Liver (tissue), 9 donors: Measurements from ENCODE around the gene HES5. TPM values are rescaled to one million over a fixed set of nuclear protein-coding genes. Genes with fewer than 3 reads are reported as not detected.

Experiments
- DNase-seq: peaks from one replicate; pipeline ENCODE4 v3.0.0-alpha.2; 2017; ENCODE audit warnings: low spot score
- H3K27ac ChIP-seq, 2 donors: one replicate each; pipeline ENCODE4 v1.7.0; 2013; ENCODE audit warnings: inconsistent platforms in 2 of 2, low read length in 2 of 2, control low read depth in 1 of 2, low read depth in 1 of 2, mild to moderate bottlenecking in 1 of 2
- H3K27me3 ChIP-seq, 4 donors: one replicate each; pipeline versions ENCODE4 v1.6.1 to v1.7.0; 2013; ENCODE audit warnings: low read length in 3 of 4, inconsistent platforms in 1 of 4, mild to moderate bottlenecking in 1 of 4, moderate library complexity in 1 of 4; ENCODE audit not compliant: control insufficient read depth in 4 of 4, insufficient read depth in 4 of 4
- H3K36me3 ChIP-seq, 4 donors: one replicate each; pipeline versions ENCODE4 v1.6.1 to v1.7.0; 2013; ENCODE audit warnings: low read length in 3 of 4, mild to moderate bottlenecking in 3 of 4, low read depth in 1 of 4, moderate library complexity in 1 of 4; ENCODE audit not compliant: control insufficient read depth in 4 of 4, insufficient read depth in 3 of 4
- H3K4me1 ChIP-seq, 4 donors: one replicate each; pipeline versions ENCODE4 v1.6.1 to v1.7.0; 2013; ENCODE audit warnings: low read length in 3 of 4, mild to moderate bottlenecking in 3 of 4, moderate library complexity in 1 of 4; ENCODE audit not compliant: control insufficient read depth in 4 of 4, insufficient read depth in 4 of 4
- H3K4me3 ChIP-seq, 3 donors: one replicate each; pipeline versions ENCODE4 v1.6.1 to v1.7.0; 2013; ENCODE audit warnings: low read length in 3 of 3, control low read depth in 1 of 3, low read depth in 1 of 3, mild to moderate bottlenecking in 1 of 3
- H3K9ac ChIP-seq, 2 donors: one replicate each; pipeline ENCODE4 v1.7.0; 2013; ENCODE audit warnings: low read length in 2 of 2, mild to moderate bottlenecking in 2 of 2, moderate library complexity in 2 of 2, control low read depth in 1 of 2, low read depth in 1 of 2
- H3K9me3 ChIP-seq, 4 donors: one replicate each; pipeline versions ENCODE4 v1.6.1 to v1.7.0; 2013; ENCODE audit warnings: low read length in 3 of 4; ENCODE audit not compliant: control insufficient read depth in 4 of 4
- ATF3 ChIP-seq: IDR thresholded peaks from 2 replicates; pipeline ENCODE4 v1.6.1; 2016; ENCODE audit warnings: antibody characterized with exemption
- CTCF ChIP-seq: fragments of 150-350 bp; IDR thresholded peaks from 2 replicates; pipeline ENCODE4 v1.5.1; 2017; ENCODE audit warnings: improper control_type of control experiment, low read depth, low read length; ENCODE audit not compliant: missing input control
- FOXA1 ChIP-seq: IDR thresholded peaks from 2 replicates; pipeline ENCODE4 v1.6.1; 2016; ENCODE audit warnings: antibody characterized with exemption
- FOXA2 ChIP-seq: IDR thresholded peaks from 2 replicates; pipeline ENCODE4 v1.6.1; 2016; ENCODE audit warnings: antibody characterized with exemption
- GABPA ChIP-seq, 2 donors: IDR thresholded peaks in 1 of 2; conservative IDR thresholded peaks in 1 of 2; 2 replicates each; pipeline ENCODE4 v1.6.1; 2016; ENCODE audit warnings: antibody characterized with exemption in 2 of 2, mild to moderate bottlenecking in 1 of 2, moderate library complexity in 1 of 2
- HNF4A ChIP-seq, 2 donors: conservative IDR thresholded peaks; 2 replicates each; pipeline ENCODE4 v1.6.1; 2016; ENCODE audit warnings: antibody characterized with exemption in 2 of 2, mild to moderate bottlenecking in 2 of 2
- HNF4G ChIP-seq: IDR thresholded peaks from 2 replicates; pipeline ENCODE4 v1.6.1; 2016; ENCODE audit warnings: antibody characterized with exemption
- JUND ChIP-seq, 2 donors: IDR thresholded peaks; 2 replicates each; pipeline ENCODE4 v1.6.1; 2016; ENCODE audit warnings: antibody characterized with exemption in 2 of 2
- MAX ChIP-seq: IDR thresholded peaks from 2 replicates; pipeline ENCODE4 v1.6.1; 2016; ENCODE audit warnings: antibody characterized with exemption
- NR2F2 ChIP-seq: IDR thresholded peaks from 2 replicates; pipeline ENCODE4 v1.6.1; 2016; ENCODE audit warnings: antibody characterized with exemption
- RAD21 ChIP-seq, 2 donors: IDR thresholded peaks; 2 replicates each; pipeline ENCODE4 v1.6.1; 2016; ENCODE audit warnings: antibody characterized with exemption in 2 of 2, mild to moderate bottlenecking in 2 of 2
- REST ChIP-seq: IDR thresholded peaks from 2 replicates; pipeline ENCODE4 v1.6.1; 2016; ENCODE audit warnings: antibody characterized with exemption, mild to moderate bottlenecking
- RXRA ChIP-seq, 2 donors: IDR thresholded peaks; 2 replicates each; pipeline ENCODE4 v1.6.1; 2017 to 2018; ENCODE audit warnings: antibody characterized with exemption in 2 of 2, mild to moderate bottlenecking in 1 of 2
- SP1 ChIP-seq: IDR thresholded peaks from 2 replicates; pipeline ENCODE4 v1.6.1; 2018; ENCODE audit warnings: antibody characterized with exemption, mild to moderate bottlenecking
- TAF1 ChIP-seq: conservative IDR thresholded peaks from 2 replicates; pipeline ENCODE4 v1.6.1; 2016; ENCODE audit warnings: antibody characterized with exemption, mild to moderate bottlenecking
- YY1 ChIP-seq: IDR thresholded peaks from 2 replicates; pipeline ENCODE4 v1.6.1; 2016; ENCODE audit warnings: antibody characterized with exemption, mild to moderate bottlenecking
- ZBTB33 ChIP-seq: IDR thresholded peaks from 2 replicates; pipeline ENCODE4 v1.6.1; 2016; ENCODE audit warnings: antibody characterized with exemption
- WGBS: extraction: QIAGEN DNeasy Blood & Tissue Kit; methylation state at CpG from one replicate; pipeline ENCODE4 v1.1.7; 2013; 5-methylcytosine and 5-hydroxymethylcytosine counted together
- polyA plus RNA-seq, 2 donors: library from polyadenylated mRNA; stranded (reverse) in 1 of 2; unstranded in 1 of 2; fragments of 200-250 nt in 1 of 2; fragments of >200 nt in 1 of 2; fragmentation: Nextera tagmentation in 1 of 2; extraction: Ambion mirVana in 1 of 2; gene quantifications; one replicate each; pipeline versions ENCODE4 v1.2.1 to v1.2.3, GENCODE V29; 2013 to 2015
- total RNA-seq, 2 donors: library from RNA; depleted of rRNA; stranded (reverse); fragments of >200 nt; gene quantifications; one replicate each; pipeline ENCODE4 v1.2.3, GENCODE V29; 2014
- donor health status: healthy.
- donor health status: healthy.
- donor health status: healthy.
- donor health status: healthy.
- donor health status: healthy.

HES5 gene
- total and polyA plus RNA-seq, 4 donors, result 0.08 to 0.93 TPM; not detected in 2

GRCh38 chr1:2544875-2545640 is 15.0 kb upstream of the HES5 start:
- WGBS, result 76% methylated on average over 19 of the region's 19 CpGs
- no peaks in the 10 kb centered on the region for H3K36me3 ChIP-seq
- DNase-seq, result no peak
- TF ChIP-seq JUND (IDR thresholded peaks at IDR 0.05), result no peak
- TF ChIP-seq RAD21 (IDR thresholded peaks at IDR 0.05), result no peak
- no peak for TF ChIP-seq RXRA (IDR thresholded peaks at IDR 0.05)
- no peak for TF ChIP-seq FOXA1
- TF ChIP-seq YY1, result no peak
- no peak for TF ChIP-seq NR2F2
- no peak for TF ChIP-seq GABPA (IDR thresholded peaks at IDR 0.05 in 1 of 2, conservative IDR thresholded peaks at IDR 0.05 in 1 of 2)
- TF ChIP-seq TAF1, result no peak
- peaks cover 13 to 49% (median 29%) of the 10 kb centered on the region in 4 donors for H3K4me1 ChIP-seq
- H3K27ac ChIP-seq, result no peak overlapping the region
- H3K27me3 ChIP-seq, result no peaks in the 10 kb centered on the region
- H3K9me3 ChIP-seq, result no peaks in the 10 kb centered on the region
- H3K9ac ChIP-seq, result no peak overlapping the region
- H3K4me3 ChIP-seq, result no peak overlapping the region

GRCh38 chr1:2544093-2544874 is 14.2 kb upstream of the HES5 start:
- TF ChIP-seq CTCF (no peak), FOXA2 (no peak), MAX (no peak), RXRA (IDR thresholded peaks at IDR 0.05) (no peak), YY1 (no peak), JUND (IDR thresholded peaks at IDR 0.05) (no peak), ATF3 (no peak), HNF4G (no peak), HNF4A (conservative IDR thresholded peaks at IDR 0.05) (no peak), REST (no peak), ZBTB33 (no peak), FOXA1 (no peak), SP1 (no peak), GABPA (IDR thresholded peaks at IDR 0.05 in 1 of 2, conservative IDR thresholded peaks at IDR 0.05 in 1 of 2) (no peak), TAF1 (no peak)
- no peak for DNase-seq
- 62% methylated on average over 26 of the region's 26 CpGs for WGBS
- no peaks in the 10 kb centered on the region for H3K36me3 ChIP-seq
- no peak overlapping the region for H3K4me3 ChIP-seq
- no peaks in the 10 kb centered on the region for H3K27me3 ChIP-seq
- H3K27ac ChIP-seq, result no peak overlapping the region
- H3K4me1 ChIP-seq, result peaks cover 13 to 45% (median 28%) of the 10 kb centered on the region in 4 donors
- H3K9me3 ChIP-seq, result no peaks in the 10 kb centered on the region
- no peak overlapping the region for H3K9ac ChIP-seq
